PC-9 (cell line): Measurements from ENCODE around the gene CDH12. TPM values are rescaled to one million over a fixed set of nuclear protein-coding genes. Genes with fewer than 3 reads are reported as not detected.

Experiments
- BruUV-seq: library from RNA; stranded (reverse); fragments of 400-500 nt; replicated peaks from 2 replicates; lab custom pipeline; 2021; lab: Mats Ljungman, UMichigan
- CTCF ChIA-PET: fragments of 300-600 bp; sonication (Branson Sonifier 250); formaldehyde crosslinking; loops from one replicate; lab custom pipeline; 2022; ENCODE audit warnings: antibody characterized with exemption; lab: Charles Lee
- POLR2A ChIA-PET: fragments of 300-600 bp; sonication (Branson Sonifier 250); formaldehyde crosslinking; loops from one replicate; lab custom pipeline; 2022; ENCODE audit warnings: antibody characterized with exemption; ENCODE audit not compliant: unreplicated experiment; lab: Charles Lee
- DNase-seq, 2 experiments: peaks; one replicate each; pipeline versions ENCODE4 v3.0.0 to v3.0.0-alpha.2; 2015 to 2022; ENCODE audit warnings: mixed read lengths in 1 of 2
- H2AFZ ChIP-seq: fragments of 200-600 bp; sonication (generic); 2 replicates; pipeline ENCODE4 v1.8.1; 2017; ENCODE audit warnings: antibody characterized with exemption
- H3F3A ChIP-seq: fragments of 200-600 bp; sonication (generic); 2 replicates; pipeline ENCODE4 v1.8.1; 2017; ENCODE audit warnings: antibody characterized with exemption, mild to moderate bottlenecking, low read depth; ENCODE audit not compliant: insufficient read depth
- H3K27ac ChIP-seq: fragments of 200-600 bp; sonication (generic); 2 replicates; pipeline ENCODE4 v1.6.1; 2016; ENCODE audit warnings: mixed run types
- H3K27me3 ChIP-seq: fragments of 200-600 bp; sonication (generic); 2 replicates; pipeline ENCODE4 v1.6.1; 2016; ENCODE audit warnings: low read depth, mixed run types; ENCODE audit not compliant: insufficient read depth
- H3K36me3 ChIP-seq: fragments of 200-600 bp; sonication (generic); 2 replicates; pipeline ENCODE4 v1.6.1; 2016; ENCODE audit warnings: low read depth, mixed run types
- H3K4me1 ChIP-seq: fragments of 200-600 bp; sonication (generic); replicated peaks from 2 replicates; pipeline ENCODE4 v1.6.1; 2016; ENCODE audit warnings: mixed run types; ENCODE audit not compliant: insufficient read depth
- H3K4me2 ChIP-seq: fragments of 200-600 bp; sonication (generic); 2 replicates; pipeline ENCODE4 v1.6.1; 2017; ENCODE audit warnings: mixed run types
- H3K4me3 ChIP-seq: fragments of 200-600 bp; sonication (generic); 2 replicates; pipeline ENCODE4 v1.6.1; 2016; ENCODE audit warnings: mixed run types
- H3K79me2 ChIP-seq: fragments of 200-600 bp; sonication (generic); 2 replicates; pipeline ENCODE4 v1.6.1; 2017; ENCODE audit warnings: low read depth, mixed run types
- H3K9me2 ChIP-seq: fragments of 200-600 bp; sonication (generic); 2 replicates; pipeline ENCODE4 v1.8.1; 2017; ENCODE audit warnings: mild to moderate bottlenecking; ENCODE audit not compliant: insufficient read depth
- H3K9me3 ChIP-seq: fragments of 200-600 bp; sonication (generic); 2 replicates; pipeline ENCODE4 v1.8.1; 2016; ENCODE audit warnings: low read depth; ENCODE audit not compliant: insufficient read depth
- H4K20me1 ChIP-seq: fragments of 200-600 bp; sonication (generic); 2 replicates; pipeline ENCODE4 v1.8.1; 2017; ENCODE audit not compliant: insufficient read depth
- EZH2 ChIP-seq: fragments of 200-600 bp; sonication (generic); IDR thresholded peaks from 2 replicates; pipeline ENCODE4 v1.8.0; 2017; ENCODE audit warnings: antibody characterized with exemption, low read depth
- intact Hi-C: fragments of 100-400 bp; cut with micrococcal nuclease; formaldehyde crosslinking; loops from one replicate; pipeline ENCODE4 v1.10.0; 2022; ENCODE audit not compliant: unreplicated experiment
- total RNA-seq: library from RNA; stranded (reverse); gene quantifications from 2 replicates; pipeline ENCODE4 v1.2.3, GENCODE V29; 2021
- TF ChIP-seq, protein P1 (sequence below): fragments of 200-600 bp; sonication (generic); conservative IDR thresholded peaks from 2 replicates; pipeline ENCODE4 v1.6.1; 2017; ENCODE audit warnings: mixed run types, antibody characterized with exemption, mild to moderate bottlenecking, moderate library complexity

Gene CDH12
- total RNA-seq, 1 experiment from 2014 or later = not detected

DNA sequence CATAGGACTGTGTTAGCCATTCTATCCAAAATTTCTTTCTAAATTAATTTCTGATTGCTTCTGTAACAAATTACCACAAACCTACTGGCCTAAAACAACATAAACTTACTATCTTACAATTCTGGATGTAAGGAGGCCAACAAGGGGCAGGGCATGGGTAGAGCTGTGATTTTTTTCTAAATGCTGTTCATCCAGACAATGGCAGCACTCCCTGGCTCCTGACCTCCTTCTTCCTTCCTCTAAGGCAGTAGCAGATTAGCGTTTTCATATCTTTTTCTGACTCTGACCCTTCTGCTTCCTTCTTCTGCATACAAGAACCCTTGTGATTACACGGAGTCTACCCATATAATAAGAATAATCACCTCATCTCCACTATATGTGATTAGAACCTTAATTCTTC lies 1005.8 kb downstream of the CDH12 start:
- H3K27me3 ChIP-seq = no peaks in the 10 kb centered on the region
- no peak overlapping the region for H3K27ac ChIP-seq
- no peaks in the 10 kb centered on the region for H3K4me1 ChIP-seq
- no peak overlapping the region for H2AFZ ChIP-seq
- H3K4me2 ChIP-seq = no peak overlapping the region
- no peaks in the 10 kb centered on the region for H3K9me2 ChIP-seq
- no peaks in the 10 kb centered on the region for H3F3A ChIP-seq
- intact Hi-C loops = no loop called here
- POLR2A ChIA-PET = no interaction called here
- no peaks in the 10 kb centered on the region for H3K79me2 ChIP-seq
- no peaks in the 10 kb centered on the region for H3K36me3 ChIP-seq
- BruUV-seq = no TSS peak
- no peaks in the 10 kb centered on the region for H3K9me3 ChIP-seq
- no peak overlapping the region for H3K4me3 ChIP-seq
- CTCF ChIA-PET = no interaction called here
- no peaks in the 10 kb centered on the region for H4K20me1 ChIP-seq
- DNase-seq = no peak
- TF ChIP-seq, protein P1, sequence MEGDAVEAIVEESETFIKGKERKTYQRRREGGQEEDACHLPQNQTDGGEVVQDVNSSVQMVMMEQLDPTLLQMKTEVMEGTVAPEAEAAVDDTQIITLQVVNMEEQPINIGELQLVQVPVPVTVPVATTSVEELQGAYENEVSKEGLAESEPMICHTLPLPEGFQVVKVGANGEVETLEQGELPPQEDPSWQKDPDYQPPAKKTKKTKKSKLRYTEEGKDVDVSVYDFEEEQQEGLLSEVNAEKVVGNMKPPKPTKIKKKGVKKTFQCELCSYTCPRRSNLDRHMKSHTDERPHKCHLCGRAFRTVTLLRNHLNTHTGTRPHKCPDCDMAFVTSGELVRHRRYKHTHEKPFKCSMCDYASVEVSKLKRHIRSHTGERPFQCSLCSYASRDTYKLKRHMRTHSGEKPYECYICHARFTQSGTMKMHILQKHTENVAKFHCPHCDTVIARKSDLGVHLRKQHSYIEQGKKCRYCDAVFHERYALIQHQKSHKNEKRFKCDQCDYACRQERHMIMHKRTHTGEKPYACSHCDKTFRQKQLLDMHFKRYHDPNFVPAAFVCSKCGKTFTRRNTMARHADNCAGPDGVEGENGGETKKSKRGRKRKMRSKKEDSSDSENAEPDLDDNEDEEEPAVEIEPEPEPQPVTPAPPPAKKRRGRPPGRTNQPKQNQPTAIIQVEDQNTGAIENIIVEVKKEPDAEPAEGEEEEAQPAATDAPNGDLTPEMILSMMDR = no peak
- no peak for TF ChIP-seq EZH2

- POLR2A ChIA-PET = no interaction called here
- CTCF ChIA-PET = no interaction called here
- H3K27ac ChIP-seq = no peak overlapping the region
- no peak overlapping the region for H3K4me2 ChIP-seq
- no peaks in the 10 kb centered on the region for H3K27me3 ChIP-seq
- TF ChIP-seq EZH2 = no peak
- H3K4me1 ChIP-seq = no peaks in the 10 kb centered on the region
- no peaks in the 10 kb centered on the region for H3K9me3 ChIP-seq
- H4K20me1 ChIP-seq = no peaks in the 10 kb centered on the region
- no peak overlapping the region for H2AFZ ChIP-seq
- H3K9me2 ChIP-seq = no peaks in the 10 kb centered on the region
- H3F3A ChIP-seq = no peaks in the 10 kb centered on the region
- intact Hi-C loops = no loop called here
- H3K36me3 ChIP-seq = no peaks in the 10 kb centered on the region
- no peak overlapping the region for H3K4me3 ChIP-seq
- BruUV-seq = no TSS peak
- DNase-seq = no peak
- no peaks in the 10 kb centered on the region for H3K79me2 ChIP-seq
Observed at GRCh38 chr5:21844960-21845359, 1008.2 kb downstream of the CDH12 start.

GRCh38 chr5:21834863-21835262 lies 1018.3 kb downstream of the CDH12 start:
- Histone ChIP-seq H4K20me1 (no peaks in the 10 kb centered on the region), H3K9me2 (no peaks in the 10 kb centered on the region), H3K27ac (no peak overlapping the region), H3K4me1 (no peaks in the 10 kb centered on the region), H3F3A (no peaks in the 10 kb centered on the region), H3K9me3 (no peaks in the 10 kb centered on the region), H2AFZ (no peak overlapping the region), H3K79me2 (no peaks in the 10 kb centered on the region), H3K4me2 (no peak overlapping the region), H3K36me3 (no peaks in the 10 kb centered on the region), H3K27me3 (no peaks in the 10 kb centered on the region), H3K4me3 (no peak overlapping the region)
- TF ChIP-seq, protein P1 = no peak
- TF ChIP-seq EZH2 = no peak
- ChIA-PET POLR2A (interaction anchor here (0.6 kb wide), 1 partner anchor 23 kb away, joined by 6 read pairs; no protein-coding TSS in a partner anchor), CTCF (no interaction called here)
- intact Hi-C loops = no loop called here
- no TSS peak for BruUV-seq
- DNase-seq = no peak

GRCh38 chr5:21831145-21831787 lies 1021.9 kb downstream of the CDH12 start:
- Histone ChIP-seq H3F3A (no peaks in the 10 kb centered on the region), H3K9me2 (no peaks in the 10 kb centered on the region), H3K4me3 (no peak overlapping the region), H3K9me3 (no peaks in the 10 kb centered on the region), H3K79me2 (no peaks in the 10 kb centered on the region), H3K4me1 (no peaks in the 10 kb centered on the region), H3K4me2 (no peak overlapping the region), H3K27me3 (no peaks in the 10 kb centered on the region), H4K20me1 (no peaks in the 10 kb centered on the region), H3K36me3 (no peaks in the 10 kb centered on the region), H3K27ac (no peak overlapping the region), H2AFZ (no peak overlapping the region)
- no TSS peak for BruUV-seq
- TF ChIP-seq, protein P1 = no peak
- TF ChIP-seq EZH2 = no peak
- CTCF ChIA-PET = no interaction called here
- POLR2A ChIA-PET = interaction anchor here (0.6 kb wide), 1 partner anchor 49 kb away, joined by 3 read pairs; no protein-coding TSS in a partner anchor
- no peak for DNase-seq
- intact Hi-C loops = no loop called here
